DND-41 (cell line): ENCODE measurements around the gene ACIN1.

ENCODE experiments used
- ATAC-seq: fragments of 200-7000 bp; cut with Tn5 transposase; 3 replicates; pipeline ENCODE4 v1.9.1; 2021; ENCODE audit warnings: low read depth; ENCODE audit not compliant: insufficient read depth
- DNase-seq: peaks from one replicate; pipeline ENCODE4 v3.0.0-alpha.2; 2020
- H2AFZ ChIP-seq: 2 replicates; pipeline ENCODE4 v1.6.0; 2012; ENCODE audit warnings: low read depth, low read length
- H3K27ac ChIP-seq: 2 replicates; pipeline ENCODE4 v1.5.1; 2012; ENCODE audit warnings: low read length, inconsistent platforms
- H3K27me3 ChIP-seq: fragments of 200-600 bp; sonication (generic); 2 replicates; pipeline ENCODE4 v1.6.0; 2012; ENCODE audit warnings: low read length, mild to moderate bottlenecking, inconsistent platforms; ENCODE audit not compliant: insufficient read depth, poor library complexity
- H3K36me3 ChIP-seq: 2 replicates; pipeline ENCODE4 v1.5.1; 2012; ENCODE audit warnings: low read length, inconsistent platforms; ENCODE audit not compliant: insufficient read depth
- H3K4me1 ChIP-seq: 2 replicates; pipeline ENCODE4 v1.5.1; 2012; ENCODE audit warnings: mild to moderate bottlenecking, low read length; ENCODE audit not compliant: insufficient read depth
- H3K4me2 ChIP-seq: 2 replicates; pipeline ENCODE4 v1.6.0; 2012; ENCODE audit warnings: mild to moderate bottlenecking, moderate library complexity, low read length, inconsistent platforms; ENCODE audit not compliant: insufficient read depth
- H3K4me3 ChIP-seq, 2 experiments: fragments of 200-600 bp in 1 of 2; shearing (Covaris generic) in 1 of 2; 2 replicates each; pipeline ENCODE4 v1.5.1; 2012 to 2016; ENCODE audit warnings: inconsistent platforms in 2 of 2, low read length in 2 of 2, mild to moderate bottlenecking in 2 of 2, low read depth in 1 of 2, moderate library complexity in 1 of 2
- H3K79me2 ChIP-seq: 2 replicates; pipeline ENCODE4 v1.6.0; 2012; ENCODE audit warnings: low read length, inconsistent platforms; ENCODE audit not compliant: insufficient read depth
- H3K9ac ChIP-seq: 2 replicates; pipeline ENCODE4 v1.6.0; 2012; ENCODE audit warnings: low read depth, mild to moderate bottlenecking, inconsistent platforms, low read length, moderate library complexity
- H3K9me3 ChIP-seq: 2 replicates; pipeline ENCODE4 v1.5.1; 2012; ENCODE audit warnings: low read length, moderate library complexity, mild to moderate bottlenecking, inconsistent platforms; ENCODE audit not compliant: insufficient read depth, severe bottlenecking
- H4K20me1 ChIP-seq: 2 replicates; pipeline ENCODE4 v1.6.0; 2012; ENCODE audit warnings: low read length; ENCODE audit not compliant: insufficient read depth
- CTCF ChIP-seq: IDR thresholded peaks from 2 replicates; pipeline ENCODE4 v1.5.1; 2012; ENCODE audit warnings: borderline replicate concordance, low read length, moderate library complexity, mild to moderate bottlenecking; ENCODE audit not compliant: poor library complexity, severe bottlenecking; ENCODE audit errors: extremely low read depth
- EZH2 ChIP-seq: IDR thresholded peaks from 3 replicates; pipeline ENCODE4 v1.6.1; 2012; ENCODE audit warnings: borderline replicate concordance, low read depth, mild to moderate bottlenecking, moderate library complexity, low read length, inconsistent platforms; ENCODE audit not compliant: severe bottlenecking

Gene ACIN1

DNA sequence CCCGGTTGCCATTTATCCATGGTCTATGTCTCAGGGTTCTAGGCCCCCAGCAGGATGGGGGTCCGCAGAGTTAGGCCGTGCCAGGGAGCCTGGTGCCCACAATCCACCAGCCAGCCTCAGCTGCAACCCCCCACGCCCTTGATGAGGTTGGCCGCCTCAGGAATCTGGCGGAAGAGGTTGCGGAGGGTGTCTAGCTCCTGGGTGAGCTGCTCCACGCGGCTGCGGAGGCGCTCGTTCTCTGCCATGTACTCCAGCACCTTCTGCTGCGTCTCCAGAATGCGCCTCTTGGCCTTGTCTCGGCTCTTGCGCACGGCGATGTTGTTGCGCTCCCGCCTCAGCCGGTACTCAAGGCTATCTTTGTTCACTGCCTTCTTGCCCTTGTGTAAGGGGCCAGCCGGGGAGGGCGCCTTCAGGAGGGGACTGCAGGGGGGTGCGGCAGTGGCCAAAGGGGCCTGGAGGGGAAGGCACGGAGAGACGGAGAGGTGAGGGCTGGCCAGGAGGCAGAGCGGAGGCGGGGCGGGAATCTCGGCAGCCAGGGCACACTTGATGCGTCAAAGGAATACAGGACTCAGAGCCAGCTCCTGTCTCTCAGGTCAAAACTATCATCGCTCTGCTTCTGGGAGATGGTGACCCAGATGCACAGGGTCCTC lies 22.6 kb upstream of the ACIN1 start:
- Histone ChIP-seq H3K79me2 (no peaks in the 10 kb centered on the region), H2AFZ (no peak overlapping the region), H3K36me3 (no peaks in the 10 kb centered on the region), H3K4me1 (peaks cover 5% of the 10 kb centered on the region; the same call in 1 of the 2 replicates), H3K27ac (no peak overlapping the region), H3K4me3 (no peak overlapping the region), H3K27me3 (peaks cover 26% of the 10 kb centered on the region), H4K20me1 (no peaks in the 10 kb centered on the region; the same call in none of the 2 replicates), H3K9ac (no peak overlapping the region), H3K9me3 (no peaks in the 10 kb centered on the region), H3K4me2 (no peak overlapping the region)
- DNase-seq (no peak), ATAC-seq (no peak)
- no peak for TF ChIP-seq CTCF
- no peak for TF ChIP-seq EZH2

- Histone ChIP-seq H2AFZ (no peak overlapping the region), H3K9ac (no peak overlapping the region)
- TF ChIP-seq CTCF = no peak
Observed at GRCh38 chr14:23115918-23116317, 21.0 kb upstream of the ACIN1 start.

GRCh38 chr14:23115039-23115731 lies 20.2 kb upstream of the ACIN1 start:
- no peak overlapping the region for H2AFZ ChIP-seq
- no peak overlapping the region for H3K4me3 ChIP-seq
- H3K9me3 ChIP-seq = no peaks in the 10 kb centered on the region
- no peaks in the 10 kb centered on the region for H3K4me1 ChIP-seq
- no peak for DNase-seq
- H4K20me1 ChIP-seq = no peaks in the 10 kb centered on the region; the same call in none of the 2 replicates
- H3K27me3 ChIP-seq = peaks cover 45% of the 10 kb centered on the region
- no peaks in the 10 kb centered on the region for H3K36me3 ChIP-seq
- H3K4me2 ChIP-seq = no peak overlapping the region
- H3K79me2 ChIP-seq = no peaks in the 10 kb centered on the region
- TF ChIP-seq EZH2 (no peak), CTCF (no peak)
- no peak for ATAC-seq
- H3K27ac ChIP-seq = no peak overlapping the region
- no peak overlapping the region for H3K9ac ChIP-seq

More at GRCh38 chr14:23115918-23116317, 21.0 kb upstream of the ACIN1 start:
- no peak for ATAC-seq
- Histone ChIP-seq H3K36me3 (no peaks in the 10 kb centered on the region), H3K27me3 (peaks cover 40% of the 10 kb centered on the region), H3K4me1 (peaks cover 2% of the 10 kb centered on the region; the same call in 1 of the 2 replicates), H3K4me3 (no peak overlapping the region), H3K9me3 (no peaks in the 10 kb centered on the region), H3K27ac (no peak overlapping the region), H3K4me2 (no peak overlapping the region), H3K79me2 (no peaks in the 10 kb centered on the region), H4K20me1 (no peaks in the 10 kb centered on the region; the same call in none of the 2 replicates)
- no peak for DNase-seq
